GM21447 (cell line): Measurements from ENCODE around the gene RNF41.

Experiments used
- ATAC-seq: cut with Tn5 transposase; IDR thresholded peaks from one replicate; pipeline ENCODE4 v1.9.1; 2021; ENCODE audit not compliant: unreplicated experiment

Gene RNF41

DNA sequence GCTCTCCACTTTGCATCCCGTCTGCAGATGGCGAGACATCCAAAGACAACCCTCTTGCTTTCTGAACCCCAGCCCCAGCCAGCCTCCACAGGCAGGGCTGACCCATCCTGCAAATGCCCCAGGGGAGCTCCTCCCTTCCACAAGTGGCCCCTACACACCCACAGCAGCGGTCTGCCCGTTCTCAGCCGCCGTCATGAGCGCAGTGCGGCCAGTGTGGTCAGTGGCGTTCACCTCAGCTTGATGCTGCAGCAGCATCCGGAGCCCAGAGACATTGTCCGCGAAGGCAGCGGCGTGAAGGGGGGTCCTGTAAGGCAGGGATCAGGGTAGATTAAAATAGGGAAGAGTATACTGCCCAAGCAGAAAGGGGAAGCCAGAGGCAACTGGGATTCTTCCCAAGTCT is 22.8 kb upstream of the RNF41 start:
- ATAC-seq, result no peak

DNA sequence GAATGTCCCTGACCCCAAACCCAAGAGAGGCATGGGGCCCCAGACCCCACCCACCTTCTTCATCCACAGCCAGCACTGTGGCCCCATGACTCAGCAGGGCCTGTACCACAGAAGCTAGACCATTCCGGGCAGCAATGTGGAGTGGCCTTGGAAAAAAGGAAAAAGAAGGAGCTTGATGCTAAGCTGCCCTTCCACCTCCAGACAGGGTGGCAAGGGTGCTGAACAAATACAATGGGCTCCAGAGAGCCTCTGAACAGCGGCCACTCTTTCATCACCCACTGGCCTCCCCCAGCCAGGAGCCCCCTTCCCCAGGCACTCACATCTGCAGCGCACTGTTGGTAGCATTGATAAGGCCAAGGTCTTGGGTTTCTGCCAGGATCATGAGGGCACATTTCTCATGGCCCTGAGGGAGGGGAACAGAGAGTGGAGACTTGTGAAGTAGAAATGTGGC is 22.0 kb upstream of the RNF41 start:
- no peak for ATAC-seq

DNA sequence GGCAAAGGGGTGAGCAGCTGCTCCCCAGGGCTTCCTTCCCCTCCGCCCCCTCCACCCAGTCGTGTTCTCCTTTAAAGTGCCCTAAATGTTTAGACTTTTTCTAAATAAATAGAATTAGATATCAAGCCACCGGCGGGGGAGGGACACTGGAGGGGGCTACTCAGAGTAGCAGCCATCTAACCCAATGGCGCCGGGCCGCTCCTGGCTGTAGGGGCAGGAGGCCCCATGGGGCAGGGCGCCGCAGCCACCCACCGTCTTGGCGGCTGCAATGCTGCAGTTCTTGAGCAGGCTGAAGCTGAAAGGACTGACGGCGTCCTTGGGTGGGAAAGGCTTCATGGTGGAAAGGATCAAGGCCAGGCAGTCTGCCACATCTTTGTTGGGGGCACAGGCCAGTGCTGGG is 21.3 kb upstream of the RNF41 start:
- ATAC-seq, result no peak

DNA sequence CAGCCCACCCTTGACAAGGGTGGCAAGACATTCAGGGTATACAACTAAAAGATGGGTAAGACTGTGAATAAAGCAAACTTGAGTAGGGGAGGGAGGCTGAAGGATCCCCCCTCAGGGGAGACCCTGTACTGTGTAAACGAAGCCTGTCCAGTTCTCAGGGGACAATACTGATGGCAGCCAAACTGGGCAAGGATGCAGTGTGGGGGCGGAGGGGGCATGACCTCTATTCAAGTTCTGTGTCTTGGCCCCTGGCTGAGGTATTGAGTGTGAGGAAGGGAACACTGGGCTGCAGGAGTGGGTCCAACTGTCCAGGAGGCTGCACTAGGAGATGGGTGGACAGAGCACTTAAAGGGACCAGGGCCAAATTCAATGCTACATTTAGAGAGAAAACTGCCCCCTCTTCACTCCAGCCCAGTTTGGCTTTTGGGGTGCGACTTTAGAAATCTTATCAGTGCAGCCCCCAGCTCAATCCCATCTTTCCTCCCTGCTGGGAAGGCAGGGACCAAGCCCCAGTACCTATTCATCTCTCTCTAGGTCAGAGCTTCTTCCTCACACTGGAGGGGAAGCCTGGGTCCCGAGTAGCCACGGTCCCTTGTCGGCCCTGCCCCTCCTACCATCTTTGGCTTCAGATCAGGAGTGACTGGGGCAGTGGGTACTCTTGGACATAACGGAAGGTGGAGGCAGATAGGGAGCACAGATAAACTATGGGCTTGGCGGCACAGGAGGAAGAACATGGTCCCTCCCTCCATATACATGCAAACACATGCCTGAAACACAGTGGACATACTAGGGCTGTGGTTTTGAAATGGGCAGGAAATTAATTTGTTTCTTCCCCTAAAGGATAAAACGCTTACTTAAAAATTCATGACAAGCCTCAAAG is 19.9 kb upstream of the RNF41 start:
- no peak for ATAC-seq

DNA sequence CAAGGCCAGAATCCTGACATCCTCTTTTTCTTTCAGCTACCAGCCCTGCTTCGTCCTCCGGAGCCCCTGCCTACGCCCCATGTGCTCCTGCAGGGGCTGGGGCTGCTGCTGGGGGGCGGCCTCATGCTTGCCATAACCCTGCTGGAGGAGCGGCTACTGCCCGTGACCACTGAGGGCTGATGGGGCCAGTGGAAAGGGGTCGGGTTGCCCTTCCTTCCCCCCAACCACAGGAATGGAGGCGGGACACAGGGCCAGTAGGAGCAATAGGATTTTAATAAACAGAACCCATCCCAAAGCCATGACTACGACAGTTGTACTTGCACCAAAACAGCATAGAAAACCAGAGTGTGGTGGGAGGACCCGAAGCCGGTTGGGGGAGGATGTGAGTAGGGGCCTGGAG is 15.8 kb upstream of the RNF41 start:
- no peak for ATAC-seq

DNA sequence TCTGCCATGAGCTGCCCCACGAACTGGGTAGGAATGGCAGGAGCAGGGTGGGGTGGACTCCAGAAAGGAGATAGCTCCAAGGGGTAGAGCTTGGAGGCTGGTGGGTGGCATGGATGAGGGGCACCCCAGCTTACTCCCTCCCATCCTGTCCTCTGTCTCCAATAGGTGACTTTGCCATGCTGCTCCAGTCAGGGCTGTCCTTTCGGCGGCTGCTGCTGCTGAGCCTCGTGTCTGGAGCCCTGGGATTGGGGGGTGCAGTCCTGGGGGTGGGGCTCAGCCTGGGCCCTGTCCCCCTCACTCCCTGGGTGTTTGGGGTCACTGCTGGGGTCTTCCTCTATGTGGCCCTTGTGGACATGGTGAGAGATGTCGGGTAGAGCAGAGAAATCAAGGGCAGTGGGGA is 15.3 kb upstream of the RNF41 start:
- no peak for ATAC-seq

DNA sequence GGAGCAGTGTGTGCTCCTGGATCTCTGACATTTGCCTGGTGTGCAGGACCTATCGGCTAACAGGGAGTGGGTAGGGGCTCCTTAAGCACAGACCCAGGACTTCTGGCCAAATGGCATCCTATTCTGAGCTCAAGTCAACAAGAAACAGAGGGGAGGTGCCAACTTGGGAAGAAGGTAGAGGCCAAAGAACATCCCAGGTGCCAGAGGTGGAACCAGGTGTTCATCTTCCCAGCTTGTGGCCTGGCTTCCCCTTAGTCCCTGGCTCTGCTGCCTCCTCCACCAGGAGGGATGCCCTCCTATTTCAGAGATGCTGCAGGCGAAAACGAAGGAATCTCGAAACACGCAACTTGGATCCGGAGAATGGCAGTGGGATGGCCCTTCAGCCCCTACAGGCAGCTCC is 14.4 kb upstream of the RNF41 start:
- ATAC-seq, result no peak

DNA sequence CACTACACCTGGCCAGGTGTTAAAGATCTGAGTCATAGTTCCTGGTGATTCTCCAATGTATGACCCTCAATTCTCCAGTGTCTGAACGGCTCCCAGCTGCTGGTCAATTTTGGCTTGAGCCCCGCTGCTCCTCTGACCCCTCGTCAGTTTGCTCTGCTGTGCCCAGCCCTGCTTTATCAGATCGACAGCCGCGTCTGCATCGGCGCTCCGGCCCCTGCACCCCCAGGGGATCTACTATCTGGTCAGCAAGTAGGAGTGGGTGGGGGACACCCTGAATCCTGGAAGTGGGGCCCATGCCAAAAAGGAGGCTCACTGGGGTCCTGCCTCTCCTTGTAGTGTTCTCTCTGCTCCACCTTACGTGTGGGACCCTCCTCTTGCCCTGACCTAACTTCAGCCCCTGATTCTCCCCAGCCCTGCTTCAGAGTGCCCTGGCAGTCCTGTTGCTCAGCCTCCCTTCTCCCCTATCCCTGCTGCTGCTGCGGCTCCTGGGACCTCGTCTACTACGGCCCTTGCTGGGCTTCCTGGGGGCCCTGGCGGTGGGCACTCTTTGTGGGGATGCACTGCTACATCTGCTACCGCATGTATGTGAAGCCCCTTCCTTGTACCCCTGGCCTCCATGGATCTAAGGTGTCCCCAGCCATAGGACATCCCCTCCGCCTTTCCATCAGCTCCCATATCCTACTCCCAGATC is 13.2 kb upstream of the RNF41 start:
- no peak for ATAC-seq

DNA sequence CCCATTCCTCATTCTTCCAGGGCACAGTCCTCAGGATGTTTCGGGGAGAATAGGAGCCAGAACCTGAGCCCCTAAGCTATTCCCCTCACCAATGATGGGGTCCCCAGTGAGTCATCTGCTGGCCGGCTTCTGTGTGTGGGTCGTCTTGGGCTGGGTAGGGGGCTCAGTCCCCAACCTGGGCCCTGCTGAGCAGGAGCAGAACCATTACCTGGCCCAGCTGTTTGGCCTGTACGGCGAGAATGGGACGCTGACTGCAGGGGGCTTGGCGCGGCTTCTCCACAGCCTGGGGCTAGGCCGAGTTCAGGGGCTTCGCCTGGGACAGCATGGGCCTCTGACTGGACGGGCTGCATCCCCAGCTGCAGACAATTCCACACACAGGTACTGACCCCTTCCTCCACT is 9.5 kb upstream of the RNF41 start:
- ATAC-seq, result no peak

DNA sequence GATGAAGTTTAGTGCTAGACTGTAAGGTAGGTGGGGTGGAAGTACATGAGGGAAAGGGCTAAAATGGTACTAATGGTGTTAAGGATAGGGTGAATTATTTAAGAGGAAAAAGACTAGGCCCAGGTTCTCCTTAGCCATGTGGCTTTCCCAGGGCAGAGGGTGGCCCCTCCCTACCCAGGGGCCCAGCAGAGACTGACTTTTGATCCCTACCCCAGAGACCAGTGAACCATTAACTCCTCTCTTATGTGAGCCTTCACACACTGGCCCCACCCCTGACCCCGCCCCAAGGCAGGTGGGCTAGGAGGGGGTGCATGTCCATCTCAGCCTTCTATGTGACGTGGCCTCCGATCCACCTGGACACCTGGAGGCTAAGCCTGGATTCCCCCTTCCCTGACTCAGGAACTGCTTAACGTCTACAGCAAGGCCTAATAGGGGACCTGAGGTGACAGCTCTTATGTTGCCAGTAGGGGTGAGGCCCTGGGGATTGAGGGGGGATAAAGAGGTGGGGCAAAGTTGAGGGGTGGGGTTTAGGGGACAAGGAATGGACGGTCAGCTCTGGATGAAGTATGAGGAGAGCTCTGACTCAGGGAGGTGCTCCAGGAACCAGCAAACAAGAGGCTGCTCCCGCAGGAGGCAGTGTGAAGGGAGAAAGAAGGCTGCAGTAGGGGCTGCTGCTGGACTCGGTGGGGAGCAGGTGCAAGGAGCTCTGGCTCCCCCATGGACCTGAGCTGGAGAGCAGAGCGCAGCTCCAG is 8.9 kb upstream of the RNF41 start:
- no peak for ATAC-seq

DNA sequence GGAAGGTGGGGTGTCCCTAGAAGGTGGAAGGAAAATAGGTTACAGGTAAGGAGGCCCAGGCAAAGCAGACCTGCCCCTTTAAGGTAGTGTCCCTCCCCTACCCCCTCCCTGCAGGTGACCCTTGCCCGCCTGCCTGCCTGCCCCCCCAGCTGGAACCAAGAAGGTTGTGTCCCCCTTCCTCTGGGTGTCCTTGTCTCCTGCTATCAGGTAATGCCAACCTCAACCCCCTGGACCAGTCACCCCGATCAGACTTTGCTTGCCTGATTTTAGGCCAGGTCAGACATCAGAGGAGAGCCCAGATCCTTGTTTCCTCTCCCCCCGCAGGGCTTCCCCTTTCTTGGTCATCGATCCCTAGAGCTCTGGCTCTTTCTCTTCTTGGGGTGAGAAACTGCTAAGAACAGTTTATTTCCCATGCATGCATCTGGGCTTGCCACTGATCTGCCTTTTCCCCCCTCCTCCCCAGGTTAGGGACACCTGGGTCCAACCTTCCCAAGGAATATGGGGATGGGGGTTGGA is 8.3 kb upstream of the RNF41 start, which contains the start of gene SLC39A5:
Gene SLC39A5 (plus strand): TSS at position 136 of the 516 bp plus-strand sequence. CDS start 1,224 bp downstream, outside the sequence.
- ATAC-seq, result no peak

DNA sequence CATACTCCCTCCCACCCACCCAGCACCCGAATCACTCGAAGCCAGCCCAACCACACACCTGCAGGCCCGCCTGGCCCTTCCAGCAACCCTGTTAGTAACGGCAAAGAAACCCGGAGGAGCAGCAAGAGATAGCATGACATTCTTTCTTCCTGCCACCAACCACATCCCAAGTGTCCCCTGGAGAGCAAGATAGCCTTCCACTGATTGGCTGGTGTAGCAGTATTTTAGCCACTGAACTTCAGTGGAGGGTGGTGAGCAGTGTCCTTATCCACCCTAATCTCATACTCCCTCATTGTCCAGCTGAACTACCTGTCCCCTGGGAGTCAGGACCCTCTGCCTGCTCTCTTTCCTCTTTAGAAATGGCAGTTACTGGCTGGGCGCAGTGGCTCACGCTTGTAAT is 7.4 kb upstream of the RNF41 start:
- no peak for ATAC-seq

DNA sequence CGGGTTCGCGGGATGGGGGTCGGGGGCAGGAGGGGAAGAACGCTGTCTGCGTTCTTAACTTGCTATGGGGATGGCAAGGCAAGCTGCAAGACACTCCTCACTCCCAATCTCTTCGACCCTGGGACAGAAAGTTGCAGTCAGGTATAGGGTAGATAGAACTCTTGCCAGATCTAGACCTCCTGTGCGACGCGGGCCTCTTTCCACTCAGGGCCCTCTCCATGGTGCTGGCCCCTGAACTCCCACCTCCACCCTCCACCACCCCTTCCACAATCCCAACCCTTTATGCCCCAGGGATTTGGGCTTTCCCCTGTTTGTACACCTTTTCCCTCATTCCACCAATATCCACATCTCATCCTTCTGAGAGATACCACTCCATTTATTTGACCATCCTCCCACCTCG is 3.2 kb upstream of the RNF41 start:
- ATAC-seq, result no peak

DNA sequence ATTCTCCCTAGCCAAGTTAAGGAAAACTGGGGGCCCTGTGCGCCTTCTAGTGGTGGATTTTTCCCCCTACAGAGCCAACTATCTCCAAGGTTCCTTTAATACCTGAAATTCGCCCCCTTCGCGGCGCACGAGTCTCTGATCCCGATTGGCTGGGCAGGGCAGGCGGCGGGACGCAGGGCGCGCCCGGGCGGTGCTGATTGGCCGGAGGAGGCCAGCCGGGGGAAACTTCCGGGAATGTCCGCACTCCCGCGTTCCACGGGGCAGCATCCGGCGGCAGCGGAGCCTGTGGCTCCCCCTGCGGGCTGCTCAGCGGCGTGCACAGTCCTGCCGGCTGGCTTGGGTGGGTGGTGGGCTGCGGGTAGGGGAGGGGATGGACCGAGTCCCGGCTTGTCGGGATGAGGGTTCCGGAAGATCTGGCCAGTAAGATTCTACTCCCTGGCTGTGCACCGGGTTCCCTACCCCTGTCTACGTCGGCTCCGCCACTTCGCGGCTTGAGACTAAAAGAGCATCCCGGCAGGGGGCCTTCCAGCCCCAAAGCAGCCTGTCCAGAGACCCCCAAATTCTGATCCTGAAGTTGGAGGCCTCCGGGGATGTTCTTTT is 2.5 kb upstream of the RNF41 start, which contains the start of gene NABP2:
Gene NABP2 (plus strand): TSS at position 241 of the 600 bp plus-strand sequence. CDS start 515 bp downstream, outside the sequence.
- peak; percentile 57 for ATAC-seq

DNA sequence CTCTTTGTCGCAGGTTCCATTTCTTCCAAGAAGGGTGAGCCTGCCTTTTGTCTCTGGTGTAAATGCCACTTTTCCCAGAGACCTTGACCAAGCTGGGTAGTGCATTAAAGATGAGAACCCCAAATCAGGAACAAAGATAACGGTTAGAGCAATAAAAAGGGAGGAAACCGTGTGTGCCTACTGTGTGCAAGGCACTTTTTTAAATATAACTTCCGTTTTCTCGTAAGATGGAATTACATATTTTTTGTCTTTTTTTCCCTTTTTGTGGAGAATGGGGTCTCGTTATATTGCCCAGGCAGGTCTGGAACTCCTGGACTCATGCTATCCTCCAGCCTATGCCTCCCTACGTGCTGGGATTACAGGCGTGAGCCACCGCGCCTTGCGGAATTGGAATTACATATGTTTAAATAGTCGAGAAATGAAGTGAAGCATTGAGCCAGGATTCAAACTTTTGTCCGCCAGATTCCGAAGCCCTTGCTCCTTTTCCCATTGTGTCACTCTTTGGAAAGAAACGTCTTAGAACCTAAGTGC is 1.9 kb upstream of the RNF41 start:
- ATAC-seq, result no peak

DNA sequence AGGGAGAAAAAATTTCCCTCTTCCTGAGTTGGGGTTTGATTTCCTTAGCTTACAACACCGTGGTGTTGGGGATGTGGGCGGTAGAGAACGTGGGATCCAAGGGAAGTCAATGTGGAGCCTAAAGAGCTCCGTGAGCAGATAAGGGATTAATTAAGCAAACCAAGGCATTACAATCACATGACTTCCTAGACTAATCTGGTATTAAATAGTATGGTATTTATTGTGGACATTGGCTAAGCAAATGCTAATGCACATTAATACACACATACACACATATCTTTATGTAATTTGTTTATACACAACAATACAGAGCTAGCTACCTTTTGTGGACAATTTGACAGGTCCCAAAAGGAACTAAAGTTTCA is 791 bp upstream of the RNF41 start:
- no peak for ATAC-seq

DNA sequence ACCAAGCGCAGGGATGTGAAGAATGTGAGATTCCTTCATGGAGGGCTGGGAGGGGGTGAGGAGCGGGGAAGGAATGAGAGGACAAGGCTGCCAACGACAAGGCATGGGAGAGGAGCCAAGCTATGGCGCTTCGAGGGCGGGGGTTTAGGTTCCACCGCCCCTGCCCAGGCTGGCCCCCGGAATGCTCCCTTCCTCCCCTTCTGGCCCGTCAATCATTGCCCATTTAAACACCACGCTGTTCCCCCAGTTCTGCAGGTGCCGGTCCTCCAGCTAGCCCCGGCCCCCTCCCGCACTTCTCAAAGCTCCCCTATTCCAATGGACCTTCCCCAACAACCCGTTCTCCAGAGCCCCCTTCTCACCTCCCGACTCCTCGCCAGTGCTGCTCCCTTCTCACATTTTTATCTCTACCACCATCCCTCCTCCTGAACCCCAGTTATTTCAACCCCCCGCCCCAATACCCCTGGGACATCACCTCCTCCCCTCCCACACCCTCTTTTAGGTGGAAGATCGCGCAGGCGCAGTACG is 428 bp downstream of the RNF41 start:
- peak; percentile 20 for ATAC-seq

DNA sequence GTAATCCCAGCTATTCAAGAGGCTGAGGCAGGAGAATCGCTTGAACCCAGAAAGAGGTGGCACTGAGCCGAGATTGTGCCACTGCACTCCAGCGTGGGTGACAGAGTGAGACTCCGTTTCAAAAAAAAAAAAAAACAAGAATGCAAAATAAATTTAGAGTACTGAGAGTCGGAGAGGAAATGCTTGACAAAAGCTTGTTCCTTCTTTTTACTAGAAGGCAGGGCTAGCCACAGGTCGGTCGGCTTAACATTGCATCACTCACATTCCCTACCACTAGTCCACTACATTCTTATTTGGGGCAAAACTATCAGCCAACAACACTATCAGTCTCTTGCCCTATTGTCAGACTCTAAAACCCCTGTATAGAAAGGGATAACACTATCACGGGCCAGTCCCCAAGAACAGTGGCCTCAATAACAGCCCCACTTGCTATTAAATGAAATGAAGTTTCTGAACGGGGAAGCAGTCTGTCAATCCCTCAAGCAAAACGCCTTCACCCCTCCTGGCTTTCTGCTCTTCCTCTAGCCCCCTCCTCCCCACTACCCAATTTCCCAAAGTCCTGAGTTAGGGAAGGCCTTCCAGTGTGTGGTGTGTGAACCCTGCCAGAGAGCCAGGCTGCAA is 1.0 kb downstream of the RNF41 start:
- ATAC-seq, result no peak

DNA sequence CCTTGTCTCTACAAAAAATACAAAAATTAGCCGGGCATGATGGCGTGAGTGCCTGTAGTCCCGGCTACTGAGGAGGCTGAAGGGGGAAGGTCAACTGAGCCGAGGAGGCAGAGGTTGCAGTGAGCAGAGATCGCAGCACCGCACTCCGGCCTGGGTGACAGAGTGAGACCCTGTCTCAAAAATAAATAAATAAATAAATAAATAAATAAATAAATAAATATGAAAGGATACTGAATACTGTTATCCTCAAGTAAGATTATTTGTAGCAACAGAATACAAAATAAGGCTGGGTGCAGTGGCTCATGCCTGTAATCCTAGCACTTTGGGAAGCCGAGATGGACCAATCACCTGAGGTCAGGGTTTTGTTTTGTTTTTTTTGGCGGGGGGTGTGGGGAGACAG is 1.9 kb downstream of the RNF41 start:
- no peak for ATAC-seq

DNA sequence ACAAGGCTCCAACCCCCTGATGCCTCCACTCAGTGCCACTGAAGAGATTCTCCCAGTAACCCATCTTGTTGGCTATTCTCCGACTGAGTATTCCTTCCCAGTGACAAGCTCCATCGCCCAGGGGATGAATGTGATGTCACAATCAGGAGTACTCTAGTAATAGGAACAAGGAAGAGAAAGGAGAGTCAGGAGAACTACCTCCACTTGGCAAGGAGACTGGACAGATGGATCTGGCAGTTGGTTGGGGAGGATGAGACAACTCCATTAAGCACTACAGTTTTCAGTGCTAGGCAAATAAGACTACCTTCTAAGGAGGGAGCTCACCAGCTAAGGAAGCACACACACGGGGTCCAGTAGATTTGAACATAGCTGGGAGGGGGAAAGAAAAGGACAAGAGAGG is 5.3 kb downstream of the RNF41 start:
- no peak for ATAC-seq
